EL (cell line): ENCODE results near the gene TBC1D16.

Experiments used
- DNase-seq: peaks from one replicate; pipeline ENCODE4 v3.0.0-alpha.2; 2016

Gene TBC1D16

GRCh38 chr17:79923974-79924638 is 111.6 kb downstream of the TBC1D16 start:
- peak; percentile 40 for DNase-seq

DNA sequence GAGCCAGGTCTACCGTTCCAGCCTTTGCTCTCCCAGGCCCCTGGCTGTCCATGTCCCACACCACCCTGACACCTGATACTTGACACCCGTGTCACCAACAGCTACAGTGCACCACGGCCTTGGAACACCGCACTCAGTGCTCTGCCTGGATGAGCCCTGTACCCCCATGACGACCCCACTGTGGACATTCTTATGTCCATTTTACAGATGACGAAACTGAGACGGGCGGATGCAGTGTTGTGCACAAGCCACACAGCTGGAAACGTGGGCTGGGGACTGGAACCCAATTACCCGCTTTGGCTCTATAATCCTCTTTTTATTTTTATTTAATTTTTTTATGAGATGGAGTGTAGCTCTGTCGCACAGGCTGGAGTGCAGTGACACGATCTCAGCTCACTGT is 112.9 kb downstream of the TBC1D16 start:
- DNase-seq: no peak

DNA sequence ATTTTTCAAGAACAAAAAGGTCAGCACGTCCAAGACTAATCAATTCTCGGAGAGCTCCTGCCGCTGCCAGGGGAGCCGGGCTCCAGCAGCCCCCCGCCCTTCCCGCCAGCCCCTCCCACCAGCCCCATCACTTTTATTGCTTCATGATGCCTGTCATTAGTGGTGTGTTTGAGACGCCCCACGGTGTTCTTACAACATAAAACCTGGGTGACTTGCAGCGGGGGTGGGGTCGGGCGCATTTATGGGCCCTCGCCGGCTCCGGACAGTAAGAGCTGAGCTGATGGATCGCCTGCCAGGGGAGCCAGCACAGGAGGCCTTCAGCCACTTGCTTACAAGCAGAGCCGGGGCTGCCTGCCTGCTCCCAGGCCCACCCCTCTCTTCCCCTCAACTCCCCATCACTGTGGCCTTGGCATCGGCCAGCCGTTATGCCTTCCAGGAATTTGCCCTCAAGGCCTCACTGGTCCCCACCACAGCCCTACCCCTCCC is 113.5 kb downstream of the TBC1D16 start:
- DNase-seq: no peak

GRCh38 chr17:79921411-79922115 is 114.1 kb downstream of the TBC1D16 start:
- no peak for DNase-seq

GRCh38 chr17:79920751-79921410 is 114.8 kb downstream of the TBC1D16 start:
- no peak for DNase-seq

- DNase-seq: no peak
Observed at GRCh38 chr17:79919862-79920720, 115.6 kb downstream of the TBC1D16 start.

DNA sequence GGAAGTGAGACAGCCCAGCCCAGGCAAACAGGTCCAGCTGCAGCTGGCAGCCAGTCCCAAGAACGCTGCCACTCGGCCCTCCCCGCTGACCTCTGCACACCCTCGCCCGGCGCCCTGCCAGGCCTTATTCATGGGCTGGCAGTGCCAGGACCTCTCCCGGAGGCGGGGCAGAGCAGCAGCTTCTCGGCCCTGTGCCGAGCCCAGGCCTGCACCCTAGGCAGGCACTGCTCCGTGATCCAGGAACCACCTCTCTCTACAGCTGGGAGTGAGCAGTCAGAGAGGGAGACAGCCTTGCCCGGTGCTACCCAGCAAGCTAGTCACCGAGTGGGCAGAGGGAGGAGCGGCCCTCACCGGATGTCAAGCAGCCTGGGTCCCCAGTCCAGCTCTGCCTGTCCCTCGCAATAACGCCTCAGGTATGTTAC is 116.5 kb downstream of the TBC1D16 start:
- no peak for DNase-seq

DNA sequence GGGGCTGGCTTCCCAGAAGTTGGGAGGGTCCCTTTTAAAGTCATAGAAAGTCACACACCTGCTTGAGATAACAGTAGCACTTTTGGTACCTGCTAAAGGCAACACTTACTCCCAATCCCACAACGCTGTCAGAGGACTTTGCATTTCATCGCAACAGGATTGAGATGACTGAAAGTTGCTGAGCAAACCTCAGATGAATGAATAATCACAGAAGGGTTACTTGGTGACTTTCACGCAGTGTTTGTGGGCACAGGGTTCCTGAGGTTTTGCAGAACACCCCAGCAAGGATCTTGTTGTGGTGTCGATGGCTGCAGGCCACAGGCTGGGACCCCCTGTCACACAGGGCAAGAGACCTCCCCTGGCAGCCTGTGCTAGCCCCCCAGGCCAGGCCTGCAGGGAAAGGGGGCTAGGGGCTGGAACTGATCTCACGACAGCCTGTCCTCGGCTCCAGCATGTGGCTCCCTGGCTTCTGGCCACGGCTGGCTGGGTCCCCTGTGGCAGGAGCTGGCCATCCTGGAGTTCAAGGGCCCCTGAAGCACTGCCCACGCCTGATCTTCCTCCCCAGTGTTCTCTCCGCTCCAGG is 117.0 kb downstream of the TBC1D16 start:
- DNase-seq: no peak

DNA sequence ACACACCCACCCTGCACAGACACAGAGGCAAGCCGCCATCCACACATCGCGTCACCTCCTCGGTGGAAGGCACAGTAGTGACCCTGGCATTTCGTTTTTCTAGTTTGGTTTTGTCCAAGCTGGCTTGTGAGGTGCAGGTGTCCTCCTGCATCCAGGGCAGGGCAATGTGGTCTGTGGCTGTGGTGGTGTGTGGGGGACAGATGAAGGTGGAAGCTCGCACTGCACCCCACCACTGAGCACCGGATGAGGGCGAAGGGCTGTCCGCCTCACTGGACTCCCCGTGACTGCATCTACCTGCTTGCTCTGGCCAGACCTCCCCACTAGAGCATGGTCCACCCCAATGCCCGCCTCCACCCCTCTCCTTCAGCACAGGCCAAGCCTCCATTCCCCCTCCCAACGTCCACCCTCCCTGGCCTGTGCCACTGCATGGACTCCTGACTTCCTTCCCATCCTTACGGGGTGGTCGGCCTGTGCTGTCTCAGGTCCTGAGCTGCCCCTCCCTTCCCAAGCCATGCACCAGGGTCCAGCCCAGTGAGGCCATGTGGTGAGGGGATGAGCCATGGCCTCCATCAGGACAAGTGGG is 117.7 kb downstream of the TBC1D16 start:
- DNase-seq: no peak

GRCh38 chr17:79916991-79917901 is 118.4 kb downstream of the TBC1D16 start:
- DNase-seq: no peak

- no peak for DNase-seq
Observed at GRCh38 chr17:79916506-79916905, 119.2 kb downstream of the TBC1D16 start.

DNA sequence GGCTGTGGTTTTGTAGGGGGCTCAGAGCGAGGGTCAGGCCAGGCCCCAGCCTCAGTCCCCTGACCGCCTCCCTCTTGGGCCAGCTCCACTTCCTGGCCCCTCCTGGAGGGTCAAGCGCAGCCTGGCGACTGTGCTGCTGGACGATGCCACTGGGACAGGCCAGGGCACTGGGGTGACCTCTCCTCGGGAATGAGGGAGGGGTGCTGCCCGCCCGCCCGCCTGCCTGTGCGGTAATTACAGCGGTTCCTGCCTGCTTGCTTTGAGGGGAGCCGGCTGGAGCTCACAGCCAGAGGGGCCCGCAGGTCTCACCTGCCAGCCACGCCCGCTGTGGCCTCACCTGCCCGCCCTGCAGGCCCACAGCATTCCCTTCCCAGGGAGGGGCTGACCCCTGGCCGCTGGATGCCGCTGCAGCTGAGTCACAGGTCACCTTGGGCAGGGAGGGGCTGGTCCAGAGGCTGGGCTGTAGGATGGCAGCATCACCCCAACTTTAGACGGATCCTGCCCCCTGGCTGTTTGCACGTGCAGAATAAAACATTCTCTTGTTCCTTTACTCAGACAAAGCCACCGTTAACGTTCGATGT is 119.7 kb downstream of the TBC1D16 start:
- DNase-seq: peak; percentile 47

- DNase-seq: no peak
Observed at GRCh38 chr17:79914813-79915740, 120.6 kb downstream of the TBC1D16 start.

DNA sequence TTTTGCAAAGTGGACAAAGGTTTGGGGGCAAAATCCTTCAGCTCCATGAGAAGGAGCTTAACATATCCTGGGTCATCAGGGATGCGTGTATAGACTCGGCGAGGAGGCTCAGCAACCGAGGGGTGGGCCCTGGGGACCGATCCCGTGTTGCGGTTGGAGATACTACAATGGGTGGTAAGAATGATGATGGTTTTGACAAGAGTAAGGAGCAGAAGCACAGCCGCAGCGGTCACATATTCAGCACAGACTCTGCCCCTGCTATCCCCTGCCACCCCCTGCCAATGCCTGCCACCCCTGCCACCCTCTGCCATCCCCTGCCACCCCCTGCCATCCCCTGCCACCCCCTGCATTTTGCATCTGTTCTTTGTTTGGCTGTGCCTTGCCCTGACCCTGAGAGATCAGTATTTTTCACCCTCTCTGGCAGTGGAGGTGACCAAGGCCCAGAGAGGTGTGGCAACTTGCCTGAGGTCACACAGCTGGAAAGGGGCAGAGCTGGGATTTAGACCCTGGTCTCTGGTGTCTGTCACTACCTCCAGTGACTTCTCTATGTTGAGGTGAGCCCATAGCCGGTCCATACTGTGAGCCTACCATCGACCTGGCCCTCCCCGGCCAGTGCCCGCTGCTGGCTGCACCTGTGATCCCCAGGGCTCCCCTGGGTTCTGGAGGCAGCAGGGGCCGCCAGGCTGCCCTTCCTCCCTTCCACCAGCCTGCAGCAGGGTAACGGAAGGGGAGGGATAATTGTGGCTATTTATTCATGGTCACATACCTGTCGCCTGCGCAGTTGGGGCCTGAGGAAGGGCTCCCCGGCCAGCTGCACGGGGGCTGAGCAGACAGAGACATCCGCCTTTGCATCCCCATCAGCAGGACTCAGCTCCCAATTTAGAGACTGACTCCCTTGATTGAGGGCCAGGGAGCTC is 121.5 kb downstream of the TBC1D16 start:
- DNase-seq: no peak

DNA sequence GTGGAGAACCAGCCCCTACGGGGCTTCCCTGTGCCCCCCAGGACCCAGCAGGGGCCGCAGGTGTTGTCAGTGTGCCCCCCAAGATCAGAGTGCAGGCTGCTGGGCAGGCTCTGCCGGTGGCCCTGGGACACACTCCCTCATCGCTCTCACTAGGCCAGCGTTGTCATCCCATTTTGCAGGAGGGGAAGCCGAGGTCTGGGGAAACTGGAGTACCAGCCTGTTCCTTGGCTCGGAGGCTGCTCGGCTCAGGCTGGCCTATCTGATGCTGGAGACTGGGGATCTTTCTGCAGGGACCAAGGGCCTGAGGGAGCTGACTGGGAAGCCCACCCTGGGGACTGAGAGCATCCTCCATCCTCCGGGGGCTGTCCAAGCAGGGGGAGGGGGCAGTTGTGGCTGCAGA is 122.2 kb downstream of the TBC1D16 start:
- no peak for DNase-seq

DNA sequence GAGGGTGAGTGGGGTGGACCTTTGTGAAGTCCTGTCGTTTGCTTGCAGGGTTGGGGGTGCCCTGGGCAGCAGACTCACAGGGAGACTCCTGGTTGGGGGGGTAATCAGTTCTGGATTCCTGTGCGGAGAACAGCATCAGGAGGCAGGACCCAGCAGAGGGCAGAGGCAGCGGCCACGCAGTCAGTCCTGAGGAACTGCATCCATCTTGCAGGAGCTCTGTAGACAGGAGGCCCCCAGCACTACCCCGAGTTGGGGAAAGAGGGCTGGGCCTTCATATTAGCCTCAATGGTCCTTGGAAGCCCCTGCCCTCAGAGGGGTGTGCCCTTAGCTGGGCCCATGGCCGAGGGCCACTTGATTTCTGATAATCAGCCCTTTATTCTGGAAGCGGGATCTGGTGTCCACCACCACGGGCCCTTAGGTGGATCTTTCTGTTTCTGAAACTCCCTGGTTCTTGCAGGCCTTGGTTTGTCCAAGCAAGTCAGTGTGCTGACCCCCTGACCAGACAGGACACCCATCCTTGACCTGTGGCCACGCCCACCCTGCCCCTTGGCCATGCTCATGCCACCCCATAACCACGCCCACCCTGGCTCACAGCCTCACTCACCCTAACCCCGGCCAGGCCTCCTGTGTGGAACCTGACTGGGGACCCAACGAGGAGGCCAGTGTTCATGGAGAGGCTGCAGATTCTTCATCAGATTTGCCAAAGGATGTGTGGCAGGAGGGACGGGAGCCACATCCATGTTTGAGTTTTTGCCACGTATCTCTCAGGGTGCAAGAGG is 122.9 kb downstream of the TBC1D16 start:
- DNase-seq: no peak
